GM19452 (cell line): ENCODE results near the gene SMARCB1.
"Not testable (repeated sequence)": the region's sequence is repeated elsewhere in the genome, so short reads cannot be mapped to it uniquely, and the experiment has no call there.

Source experiments
- ATAC-seq: cut with Tn5 transposase; IDR thresholded peaks from one replicate; pipeline ENCODE4 v1.9.1; 2021; ENCODE audit not compliant: unreplicated experiment

The SMARCB1 gene

DNA sequence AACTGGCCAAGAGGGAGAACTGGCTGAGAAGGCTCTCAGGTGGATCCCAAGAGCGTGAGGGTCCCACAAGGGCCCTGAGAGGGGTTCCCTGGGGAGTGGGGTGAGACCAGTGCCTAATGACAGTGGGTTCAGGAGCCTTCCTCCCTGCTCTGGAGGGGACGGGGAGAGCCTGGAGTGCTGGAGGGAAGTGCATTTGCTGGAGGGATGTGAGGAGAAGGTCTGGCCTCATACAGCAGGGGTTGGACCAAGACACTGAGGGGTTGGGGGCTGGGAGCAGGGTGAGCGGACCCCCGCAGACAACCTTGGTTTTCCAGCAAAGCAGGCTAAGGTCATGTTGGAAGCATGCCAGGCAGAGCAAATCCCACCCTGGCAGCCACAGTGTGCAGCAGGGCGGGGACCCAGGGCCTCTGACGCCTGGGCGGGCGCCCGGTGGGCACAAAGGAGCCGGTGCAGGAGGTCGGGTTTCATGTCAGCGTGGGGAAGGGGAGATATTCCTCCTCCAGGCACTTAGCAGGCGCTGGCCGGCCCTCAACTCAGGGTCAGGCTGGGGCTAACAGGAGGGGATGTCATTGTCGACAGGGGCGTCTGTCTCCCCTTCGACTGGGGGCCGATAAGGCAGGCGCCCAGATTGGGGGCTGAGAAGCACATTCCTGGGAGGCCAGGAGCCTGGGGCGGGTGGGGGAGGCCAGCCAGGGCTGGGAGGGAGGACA, 55.1 kb downstream of the SMARCB1 start:
- no peak for ATAC-seq

DNA sequence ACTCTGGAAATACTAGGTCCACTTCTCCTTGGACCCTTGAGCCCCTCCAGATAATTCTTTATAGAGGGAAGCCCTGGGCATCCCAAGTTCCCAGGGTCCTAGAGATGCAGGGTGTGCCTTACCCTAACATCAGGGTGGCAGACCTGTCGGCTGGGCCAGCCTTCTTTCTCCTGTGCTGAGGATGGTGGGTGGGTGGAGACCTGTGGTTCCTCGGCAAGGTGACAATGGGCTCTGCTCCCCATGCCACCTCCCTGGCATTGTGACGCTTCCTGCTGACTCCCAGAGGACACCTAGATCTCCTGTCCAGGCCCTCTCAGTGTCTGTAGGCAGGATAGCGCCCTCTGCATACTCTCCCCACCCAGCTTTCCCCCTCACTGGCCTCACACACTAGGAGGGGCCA, 55.8 kb downstream of the SMARCB1 start:
- no peak for ATAC-seq

DNA sequence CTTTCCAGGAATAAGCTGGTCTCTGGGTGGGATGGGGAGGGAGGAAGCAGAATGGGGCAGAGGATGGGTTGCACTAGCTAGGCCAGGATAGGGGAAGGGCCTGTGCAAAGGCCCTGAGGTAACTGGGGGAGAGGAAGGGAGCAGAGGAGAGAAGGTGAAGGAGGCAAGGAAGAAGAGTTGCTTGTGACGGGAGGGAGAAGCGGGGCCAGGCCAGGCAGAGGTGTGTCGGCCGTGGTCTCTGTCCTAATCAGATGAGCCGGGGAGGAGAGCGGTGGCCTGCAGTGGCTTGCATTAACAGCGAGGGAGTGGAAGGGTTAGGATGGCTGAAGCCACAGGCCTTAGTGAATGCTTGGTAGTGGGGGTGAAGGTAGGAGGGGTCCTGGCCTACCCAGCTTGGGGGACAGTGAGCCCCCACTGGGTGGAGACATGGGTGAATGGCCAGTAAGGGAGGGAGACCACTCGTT, 58.0 kb downstream of the SMARCB1 start:
- ATAC-seq, result no peak

- ATAC-seq, result no peak
These were observed 58.7 kb downstream of the SMARCB1 start for GRCh38 chr22:23845265-23846080.

DNA sequence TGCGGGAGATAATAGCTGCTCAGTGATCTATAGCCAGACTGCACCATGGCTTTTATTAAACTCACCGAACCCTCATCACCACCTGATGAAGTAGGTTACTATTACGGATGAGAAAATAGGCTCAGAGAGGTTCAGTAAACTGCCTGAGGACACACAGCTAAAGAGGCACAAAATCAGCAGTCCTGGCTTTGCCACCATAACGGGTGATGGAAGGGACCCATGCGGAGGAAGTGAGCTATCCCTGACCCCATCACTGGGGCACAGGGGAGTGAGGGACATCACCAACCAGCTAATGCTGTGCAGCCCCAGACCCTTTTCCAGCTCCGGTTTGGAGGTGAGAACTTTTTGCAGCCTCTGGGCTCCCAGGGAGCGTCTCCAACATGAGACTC, 59.3 kb downstream of the SMARCB1 start:
- no peak for ATAC-seq

- no peak for ATAC-seq
These were observed 60.6 kb downstream of the SMARCB1 start for GRCh38 chr22:23847310-23847920.

DNA sequence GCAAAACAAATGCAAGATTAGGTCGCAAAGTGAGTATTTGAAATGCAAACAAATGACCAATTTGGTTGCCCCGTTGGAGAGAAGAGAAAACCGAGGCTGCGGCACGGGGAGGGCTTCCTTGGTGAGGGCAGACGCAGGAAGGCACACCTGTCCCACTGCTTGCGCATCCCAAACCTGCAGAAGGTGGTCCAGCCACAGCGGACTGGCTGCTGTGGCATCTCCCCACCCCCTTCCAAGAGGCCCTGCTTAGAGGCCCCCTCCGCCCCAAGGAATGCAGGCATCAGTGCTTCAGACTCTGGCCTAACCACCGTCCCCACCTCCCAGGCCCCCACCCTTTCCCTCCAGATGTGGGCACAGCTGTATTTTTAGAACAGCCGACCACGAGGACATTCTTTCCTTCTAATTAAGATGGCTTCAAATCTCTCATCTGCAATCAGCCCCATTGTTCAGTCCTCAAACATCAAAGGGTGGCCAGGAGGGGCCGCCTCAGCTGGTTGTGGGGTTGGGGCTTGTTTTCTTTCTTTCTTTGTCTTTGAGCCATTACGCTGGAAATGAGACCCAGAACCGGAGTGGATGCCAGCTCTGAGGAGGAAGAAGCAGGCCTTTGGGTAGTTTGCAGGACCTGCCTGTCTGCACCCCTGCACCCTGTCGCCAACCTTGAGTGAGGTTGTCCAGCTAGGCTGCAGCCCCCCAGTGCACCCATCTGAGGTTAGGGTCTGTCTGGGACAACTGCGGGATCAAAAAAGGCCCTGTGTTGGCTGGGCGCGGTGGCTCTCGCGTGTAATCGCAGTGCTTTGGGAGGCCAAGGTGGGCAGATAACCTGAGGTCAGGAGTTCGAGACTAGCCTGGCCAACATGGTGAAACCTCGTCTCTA, 61.5 kb downstream of the SMARCB1 start:
- ATAC-seq, result no peak

DNA sequence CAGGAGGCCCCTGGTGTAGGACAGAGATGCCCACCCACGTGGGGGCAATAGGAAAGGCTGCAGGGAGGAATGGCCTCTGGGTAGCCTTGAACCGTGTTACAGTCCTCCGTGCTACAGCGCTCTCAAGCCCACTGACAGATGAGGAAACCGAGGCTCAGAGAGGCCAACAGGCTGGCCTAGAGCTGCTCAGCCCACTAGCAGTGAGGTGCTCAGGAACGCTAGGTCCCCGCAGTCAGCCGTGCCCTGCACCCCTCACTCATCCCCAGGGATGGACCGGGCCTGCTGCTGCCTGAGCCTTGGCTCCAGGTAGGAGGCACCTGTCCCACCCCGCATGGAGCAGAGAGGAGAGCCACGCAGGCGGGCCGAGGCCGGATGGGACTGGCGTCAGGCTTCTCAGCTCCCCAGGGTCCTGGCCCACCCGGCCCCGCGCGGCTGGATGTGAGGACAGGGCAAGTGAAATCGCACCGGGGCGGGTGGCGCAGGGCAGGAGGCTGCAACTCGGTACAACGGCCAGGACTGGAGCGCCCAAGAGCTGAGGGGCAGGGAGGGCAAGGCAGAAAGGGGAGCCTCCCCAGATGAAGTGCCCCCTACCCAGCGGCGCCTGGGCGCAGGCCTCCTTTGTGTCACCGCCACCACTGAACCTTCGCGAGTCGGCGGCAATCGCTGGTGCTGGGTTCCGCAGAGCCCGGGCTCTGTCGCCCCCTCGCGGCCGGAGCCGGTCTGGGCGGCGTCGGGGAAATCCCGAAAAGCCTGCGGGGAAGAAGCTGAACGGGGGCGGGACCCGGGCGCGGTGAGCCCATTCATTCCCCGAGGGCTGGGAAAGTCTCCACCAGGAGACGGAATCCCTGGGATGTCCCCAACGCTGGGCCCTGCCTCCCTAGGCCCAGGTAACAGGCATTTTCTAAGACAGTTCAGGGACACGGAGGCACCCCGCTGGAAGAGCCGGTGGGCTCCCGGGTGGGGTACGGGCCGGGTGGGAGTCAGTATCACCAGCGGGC, 62.5 kb downstream of the SMARCB1 start:
- no peak for ATAC-seq

GRCh38 chr22:23850136-23850611, 63.4 kb downstream of the SMARCB1 start:
- peak; percentile 85 for ATAC-seq

- ATAC-seq, result peak; percentile 50
These were observed 70.2 kb downstream of the SMARCB1 start for GRCh38 chr22:23856721-23857605.

GRCh38 chr22:23857606-23858483, 71.1 kb downstream of the SMARCB1 start, which contains the start of gene SLC2A11:
Gene SLC2A11, plus strand, starts transcription at chr22:23857875. Its CDS starts 125 bp downstream, at chr22:23858000.
- peak; percentile 88 for ATAC-seq

- ATAC-seq, result no peak
These were observed 71.7 kb downstream of the SMARCB1 start for GRCh38 chr22:23858484-23858815.

DNA sequence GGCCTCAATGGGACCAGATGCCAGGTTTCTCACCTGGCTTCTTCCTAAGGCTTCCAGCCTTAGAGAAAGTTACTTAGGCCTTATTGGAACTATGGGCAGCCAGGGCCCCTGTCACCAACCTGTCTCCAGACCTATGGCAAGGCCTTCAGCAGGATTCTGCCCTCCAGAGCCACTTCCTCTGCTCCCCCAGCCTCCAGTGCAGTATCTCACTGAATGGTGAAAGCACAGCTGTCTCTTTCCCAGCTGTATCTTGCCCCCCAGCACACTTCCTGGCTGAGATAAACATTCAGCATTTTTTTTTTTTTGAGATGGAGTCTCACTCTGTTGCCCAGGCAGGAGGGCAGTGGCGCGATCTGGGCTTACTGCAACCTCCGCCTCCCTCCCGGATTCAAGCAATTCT, 72.4 kb downstream of the SMARCB1 start:
- no peak for ATAC-seq

GRCh38 chr22:23860187-23860586, 73.4 kb downstream of the SMARCB1 start:
- not testable (repeated sequence) for ATAC-seq

DNA sequence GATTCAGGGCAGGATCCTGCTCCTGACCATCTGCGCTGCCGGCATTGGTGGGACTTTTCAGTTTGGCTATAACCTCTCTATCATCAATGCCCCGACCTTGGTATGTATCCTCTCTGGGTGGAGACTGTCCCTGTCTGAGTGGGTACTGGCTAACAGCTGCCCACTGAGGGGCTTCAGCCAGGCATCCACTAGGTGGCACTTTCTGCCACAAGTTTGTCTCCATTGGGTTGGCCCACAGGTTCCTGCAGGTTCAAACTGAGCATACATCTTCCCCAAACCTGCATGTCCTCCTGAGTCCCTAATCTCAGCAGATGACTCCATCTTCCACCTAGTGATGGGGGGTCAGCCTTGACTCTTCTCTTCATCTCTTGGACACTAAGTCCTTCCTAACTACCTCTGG, 75.3 kb downstream of the SMARCB1 start:
- no peak for ATAC-seq

- not testable (repeated sequence) for ATAC-seq
These were observed 77.9 kb downstream of the SMARCB1 start for GRCh38 chr22:23864499-23865154.

DNA sequence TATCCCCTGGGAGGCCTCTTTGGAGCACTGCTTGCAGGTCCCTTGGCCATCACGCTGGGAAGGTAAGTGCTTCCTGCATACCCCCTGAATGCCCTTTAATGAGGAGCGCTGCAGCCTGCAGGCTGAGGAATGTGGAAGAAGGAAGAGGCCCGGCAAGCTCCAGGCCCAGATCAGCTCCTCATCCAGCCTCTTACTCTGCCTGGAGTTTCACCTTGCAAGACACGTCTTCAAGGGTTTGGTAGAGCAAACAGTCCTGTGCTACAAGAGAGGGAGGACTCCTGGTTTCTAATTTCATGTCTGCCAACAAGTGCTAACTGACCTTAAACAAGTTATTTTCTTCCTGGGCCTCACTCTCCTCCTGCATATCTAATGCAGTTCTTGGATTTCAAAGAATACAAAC, 81.8 kb downstream of the SMARCB1 start:
- ATAC-seq, result no peak
